ENCODE data around the gene COX6A2. TPM values are rescaled to one million over a fixed set of nuclear protein-coding genes. Genes with fewer than 3 reads are reported as not detected.
"Not testable (repeated sequence)": the region's sequence is repeated elsewhere in the genome, so short reads cannot be mapped to it uniquely, and the experiment has no call there.

COX6A2 gene
- total RNA-seq, 1 donor from 2014 or later = not detected

DNA sequence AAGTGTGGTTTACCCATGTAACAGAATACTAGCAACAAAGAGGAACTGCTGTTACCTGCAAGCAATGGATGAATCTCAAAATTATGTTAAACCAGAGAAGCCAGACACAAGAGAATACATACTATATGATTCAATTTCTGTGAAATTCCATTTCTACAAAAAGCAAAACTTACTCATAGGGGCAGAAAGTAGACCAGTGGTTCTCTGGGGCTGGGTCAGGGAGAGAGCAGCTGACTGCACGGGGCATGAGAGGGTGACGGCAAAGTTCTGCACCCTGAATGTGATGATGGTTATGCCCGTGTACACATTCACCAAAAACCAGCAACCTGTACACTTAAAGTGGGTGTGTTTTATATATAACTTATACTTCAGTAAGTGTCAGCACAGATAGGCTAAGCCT is 11.4 kb upstream of the COX6A2 start:
- intact Hi-C loops (cut with micrococcal nuclease) = no loop called here

DNA sequence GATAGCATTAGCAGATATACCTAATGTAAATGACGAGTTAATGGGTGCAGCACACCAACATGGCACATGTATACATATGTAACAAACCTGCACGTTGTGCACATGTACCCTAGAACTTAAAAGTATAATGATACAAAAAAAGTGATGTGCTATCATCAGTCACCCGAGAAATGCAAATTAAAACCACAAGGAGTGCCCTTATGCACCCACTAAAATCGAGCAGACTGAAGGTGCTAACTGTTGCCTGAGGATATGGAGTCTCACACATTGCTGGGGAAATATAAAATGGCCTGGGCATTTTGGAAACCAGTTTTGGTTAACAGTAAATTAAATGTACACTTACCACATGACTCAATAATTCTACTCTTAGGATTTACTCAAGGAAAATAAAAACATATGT is 10.9 kb upstream of the COX6A2 start:
- intact Hi-C loops (cut with micrococcal nuclease) = not testable (repeated sequence)

DNA sequence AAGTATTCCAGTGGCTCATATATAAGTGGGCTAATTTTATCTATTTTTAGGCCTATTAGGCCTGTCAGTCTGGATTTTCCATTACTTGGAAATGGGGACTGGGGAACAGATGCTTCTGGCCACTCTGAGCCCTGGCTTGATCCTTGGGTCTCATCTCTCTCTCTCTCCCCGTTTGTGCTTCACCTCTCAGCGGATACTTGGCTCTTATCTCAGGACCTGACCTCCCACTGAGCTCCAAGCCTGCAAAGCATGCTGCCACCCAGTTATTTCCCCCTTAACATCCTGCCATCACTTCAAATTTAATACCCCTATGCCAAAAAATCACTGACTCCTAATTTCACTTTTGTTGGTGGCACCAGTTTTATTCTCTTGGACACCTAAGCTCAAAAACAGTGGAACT is 10.3 kb upstream of the COX6A2 start:
- intact Hi-C loops (cut with micrococcal nuclease) = no loop called here

DNA sequence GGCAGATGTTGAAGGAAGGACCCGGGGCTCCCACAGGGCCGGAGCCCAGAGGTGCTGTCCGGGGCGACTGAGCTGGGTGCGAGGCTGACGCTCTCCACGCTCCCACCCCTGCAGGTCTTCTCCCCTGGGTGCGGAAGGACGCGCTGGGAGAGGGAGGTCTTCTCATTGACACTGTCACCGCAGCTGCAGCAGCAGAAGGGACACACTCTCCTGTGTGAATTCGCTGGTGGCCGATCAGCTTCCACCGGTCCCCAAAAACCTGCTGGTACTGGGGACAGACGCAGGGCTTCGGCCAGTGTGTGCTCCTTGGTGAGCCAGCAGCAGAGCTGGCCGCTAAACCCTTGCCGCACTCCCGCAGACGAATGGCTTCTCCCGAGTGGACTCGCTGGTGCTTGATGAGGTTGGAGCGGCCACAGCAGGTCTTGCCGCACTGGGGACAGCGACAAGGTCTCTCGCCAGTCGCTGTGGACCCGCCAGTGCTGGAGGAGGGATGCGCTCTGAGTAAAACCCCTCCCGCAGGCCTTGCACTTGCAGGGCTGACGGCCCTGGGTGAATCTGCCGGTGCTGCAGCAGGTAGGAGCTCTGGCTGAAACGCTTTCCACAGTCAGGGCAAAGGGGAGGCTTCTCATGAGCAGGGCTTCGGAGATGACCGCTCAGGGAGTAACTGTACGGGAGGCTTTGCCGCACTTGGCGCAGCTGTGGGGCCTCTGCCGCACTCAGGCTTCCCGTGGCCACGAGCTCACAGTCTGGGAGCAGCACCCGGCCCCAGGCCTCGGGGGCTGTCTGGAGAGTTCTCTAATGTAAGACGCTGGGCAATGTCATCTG is 8.3 kb upstream of the COX6A2 start:
- intact Hi-C loops (cut with micrococcal nuclease) = no loop called here

DNA sequence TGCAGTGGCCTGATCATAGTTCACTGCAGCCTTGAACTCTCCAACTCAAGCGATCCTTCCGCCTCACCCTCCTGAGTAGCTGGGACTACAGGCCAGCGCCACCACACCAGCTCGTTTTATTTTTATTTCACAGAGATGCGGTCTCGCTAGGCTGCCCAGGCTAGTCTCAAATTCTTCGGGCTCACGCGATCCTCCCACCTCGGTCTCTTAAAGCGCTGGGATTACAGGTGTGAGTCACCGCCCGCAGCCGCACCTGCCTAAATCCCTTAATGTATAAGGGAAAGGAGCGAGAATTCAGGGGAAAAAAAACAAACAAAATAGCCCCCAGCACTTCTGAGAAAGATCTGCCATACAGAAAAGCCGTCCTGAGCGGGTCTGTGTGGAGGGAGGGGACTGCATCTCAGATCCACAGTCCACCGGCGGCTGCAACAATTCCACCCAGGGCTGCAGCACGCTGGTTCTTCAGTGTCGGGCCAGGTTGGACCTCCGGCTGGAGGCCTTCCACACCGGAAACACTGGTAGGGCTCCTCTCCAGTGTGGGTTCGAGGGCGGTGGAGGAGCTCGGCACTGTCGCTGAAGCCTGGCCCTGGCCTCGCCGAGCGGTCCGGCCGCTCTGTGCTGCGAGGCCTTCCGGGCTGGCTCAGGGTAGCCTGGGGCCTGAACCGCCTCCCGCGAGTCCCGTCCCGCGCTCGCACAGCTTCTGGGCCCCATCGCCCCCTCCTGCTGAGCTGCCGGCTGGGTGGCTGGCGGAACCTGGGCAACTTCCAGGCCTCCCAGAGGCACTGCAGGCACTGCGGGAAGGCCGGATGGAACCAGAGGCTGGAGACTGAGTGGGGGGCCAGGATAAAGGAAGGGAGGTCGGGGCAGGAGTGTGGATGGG is 7.4 kb upstream of the COX6A2 start:
- intact Hi-C loops (cut with micrococcal nuclease) = no loop called here

DNA sequence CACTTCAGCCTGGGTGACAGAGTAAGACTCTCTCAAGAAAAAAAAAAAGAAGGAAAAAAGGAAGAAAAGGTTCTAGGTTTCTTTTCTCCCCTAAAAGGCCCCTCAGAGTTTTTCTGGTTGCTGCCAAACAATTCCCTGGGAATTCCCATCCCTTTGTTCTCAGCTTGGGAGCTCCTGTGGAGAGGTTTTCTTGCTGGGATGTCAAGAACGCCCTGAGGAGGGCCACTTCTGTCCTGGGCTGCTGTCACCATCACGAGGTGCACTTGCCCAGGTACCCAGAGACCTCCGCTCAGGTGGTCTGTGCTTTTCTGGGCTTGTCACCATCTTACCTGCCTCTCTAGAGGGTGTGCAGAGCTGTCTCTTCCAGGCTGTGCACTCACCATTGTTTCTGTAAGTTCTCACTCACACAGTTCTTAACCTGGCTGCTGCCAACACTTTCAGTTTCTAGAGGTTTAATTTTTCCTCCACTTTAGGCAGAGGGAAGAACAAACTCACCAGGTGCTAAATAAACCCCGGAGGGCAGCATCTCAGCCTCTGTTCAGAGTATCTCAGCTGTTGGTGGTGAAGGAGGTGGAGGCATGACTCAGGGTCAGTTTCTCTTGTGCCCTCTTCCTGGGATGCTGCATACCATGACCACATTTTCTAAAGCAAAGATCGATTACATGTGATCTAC is 2.4 kb upstream of the COX6A2 start:
- intact Hi-C loops (cut with micrococcal nuclease) = no loop called here

DNA sequence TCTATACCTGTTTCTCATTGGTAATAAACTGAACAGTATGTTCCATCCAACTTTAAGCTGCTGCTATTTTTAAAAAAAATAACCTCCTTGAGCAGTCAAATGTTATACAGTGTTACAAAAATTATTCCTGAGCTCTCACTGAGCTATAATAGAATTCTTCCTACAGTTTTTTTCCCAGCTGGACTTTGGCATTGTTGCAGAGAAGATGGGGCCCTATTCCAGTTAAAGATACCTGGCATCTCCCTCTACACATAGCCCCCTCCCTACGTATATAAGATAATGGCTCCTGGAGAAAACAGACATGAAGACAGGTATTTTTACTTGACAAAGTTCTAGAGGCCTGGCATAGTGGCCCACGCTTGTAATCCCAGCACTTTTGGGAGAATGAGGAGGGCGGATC is 1.6 kb upstream of the COX6A2 start:
- intact Hi-C loops (cut with micrococcal nuclease) = no loop called here

DNA sequence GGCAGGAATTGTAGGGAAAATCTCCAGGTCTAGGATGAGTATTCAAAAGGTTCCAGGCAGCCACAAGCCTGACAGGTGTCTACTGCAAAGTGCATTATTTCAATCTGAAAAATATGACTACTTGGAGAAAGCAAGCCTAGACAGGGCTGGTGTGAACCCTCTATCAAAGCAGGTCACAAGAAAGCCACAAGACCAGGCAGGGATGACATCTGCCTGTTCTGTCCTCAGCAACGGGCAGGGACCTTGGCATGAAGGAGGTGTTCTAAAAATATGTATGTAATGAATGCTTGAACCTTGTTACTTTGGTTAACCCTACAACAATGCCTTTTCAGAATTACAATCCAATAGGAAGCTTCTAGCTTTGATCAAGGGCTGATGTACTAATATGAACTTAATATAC is 1.2 kb upstream of the COX6A2 start:
- intact Hi-C loops (cut with micrococcal nuclease) = no loop called here

DNA sequence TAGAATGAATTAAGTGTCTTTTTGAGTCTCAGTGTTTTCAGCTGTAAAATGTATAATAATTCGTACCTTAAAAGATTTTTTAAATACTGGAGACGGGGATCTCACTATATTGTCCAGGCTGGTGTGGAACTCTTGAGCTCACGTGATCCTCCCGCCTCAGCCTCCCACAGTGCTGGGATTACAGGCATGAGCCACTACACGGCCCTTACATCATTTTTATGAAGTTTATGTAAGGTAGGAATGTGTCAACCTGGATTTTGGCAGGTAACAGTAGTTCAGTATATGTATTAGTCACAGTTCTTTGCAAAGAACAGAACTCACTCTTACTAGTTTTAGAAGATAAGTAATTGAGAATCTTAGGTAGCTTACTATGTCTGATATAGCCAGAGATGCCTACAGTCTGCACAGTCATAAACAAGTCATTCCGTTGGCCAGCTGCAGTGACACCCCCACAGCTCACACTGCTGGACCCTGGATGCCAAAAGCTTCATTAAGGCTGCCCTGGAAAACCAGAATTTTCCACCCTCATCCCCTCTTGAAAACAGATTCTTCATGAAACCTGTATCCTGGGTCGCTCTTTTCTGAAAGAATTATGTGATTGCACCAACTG is 583 bp upstream of the COX6A2 start:
- intact Hi-C loops (cut with micrococcal nuclease) = no loop called here

DNA sequence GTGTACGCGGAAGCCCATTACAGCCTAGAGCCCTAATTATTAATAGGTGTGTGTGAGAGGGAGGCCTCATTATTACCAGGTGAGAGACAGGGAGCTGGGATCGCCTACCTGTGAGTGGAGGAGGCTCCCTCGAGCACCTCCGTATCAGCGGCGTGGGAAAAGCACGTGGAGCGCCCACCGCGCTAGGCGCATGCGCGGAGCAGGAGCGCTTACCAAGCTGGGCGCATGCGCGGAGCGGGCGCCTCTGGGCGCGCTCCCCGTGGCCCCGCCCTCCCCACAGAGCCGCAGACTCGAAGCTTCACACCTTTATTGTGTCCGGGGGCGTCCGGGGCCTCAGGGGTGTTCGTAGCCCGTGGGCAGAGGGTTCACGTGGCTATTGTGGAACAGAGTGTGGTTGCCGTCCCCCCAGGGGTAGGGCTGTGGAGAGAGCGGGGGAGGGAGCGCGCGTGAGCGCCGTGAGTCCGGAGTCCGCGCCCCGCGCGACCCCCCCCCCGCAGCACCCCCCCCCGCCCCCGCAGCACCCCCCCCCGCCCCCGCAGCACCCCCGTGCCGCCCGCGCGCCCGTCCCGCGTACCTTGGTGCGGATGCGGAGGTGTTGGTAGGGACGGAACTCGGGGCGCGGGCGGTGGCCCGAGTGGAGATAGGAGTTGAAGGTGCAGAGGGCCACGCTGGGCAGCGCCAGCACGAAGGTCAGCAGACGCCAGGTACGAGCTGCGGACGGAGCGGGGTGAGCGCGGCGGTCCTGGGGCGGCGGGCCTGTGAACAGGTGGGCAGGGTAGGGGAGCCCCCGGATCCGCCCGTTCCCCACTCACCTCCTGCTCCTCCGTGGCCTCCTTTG is 500 bp downstream of the COX6A2 start:
- intact Hi-C loops (cut with micrococcal nuclease) = no loop called here

DNA sequence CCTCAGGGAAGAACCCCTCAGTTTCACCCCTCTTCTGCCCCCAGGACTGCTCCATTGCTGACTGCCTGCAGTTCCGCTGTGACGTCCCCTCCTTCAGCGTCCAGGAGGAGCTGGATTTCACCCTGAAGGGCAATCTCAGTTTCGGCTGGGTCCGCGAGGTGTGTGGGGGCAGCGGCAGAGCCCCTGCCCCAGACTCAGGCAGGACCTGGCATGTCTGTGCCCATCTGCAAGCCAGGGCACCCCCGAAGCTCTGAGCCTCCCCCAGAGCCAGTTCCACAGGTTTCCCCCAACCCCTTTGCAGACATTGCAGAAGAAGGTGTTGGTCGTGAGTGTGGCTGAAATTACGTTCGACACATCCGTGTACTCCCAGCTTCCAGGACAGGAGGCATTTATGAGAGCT is 4.4 kb downstream of the COX6A2 start:
- intact Hi-C loops (cut with micrococcal nuclease) = no loop called here

DNA sequence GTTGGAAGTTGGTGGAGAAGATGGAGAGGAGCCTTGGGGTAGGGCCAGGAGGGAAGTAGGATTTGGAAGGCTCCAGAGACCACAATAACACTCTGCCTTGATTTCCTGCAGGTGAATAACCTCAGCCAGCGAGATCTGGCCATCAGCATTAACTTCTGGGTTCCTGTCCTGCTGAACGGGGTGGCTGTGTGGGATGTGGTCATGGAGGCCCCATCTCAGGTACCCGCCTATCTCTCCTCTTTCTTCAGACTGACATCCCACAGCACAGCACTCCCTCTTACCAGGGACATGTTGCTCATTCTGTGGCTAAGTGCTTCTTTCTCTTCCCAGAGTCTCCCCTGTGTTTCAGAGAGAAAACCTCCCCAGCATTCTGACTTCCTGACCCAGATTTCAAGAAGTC is 4.9 kb downstream of the COX6A2 start:
- intact Hi-C loops (cut with micrococcal nuclease) = no loop called here

DNA sequence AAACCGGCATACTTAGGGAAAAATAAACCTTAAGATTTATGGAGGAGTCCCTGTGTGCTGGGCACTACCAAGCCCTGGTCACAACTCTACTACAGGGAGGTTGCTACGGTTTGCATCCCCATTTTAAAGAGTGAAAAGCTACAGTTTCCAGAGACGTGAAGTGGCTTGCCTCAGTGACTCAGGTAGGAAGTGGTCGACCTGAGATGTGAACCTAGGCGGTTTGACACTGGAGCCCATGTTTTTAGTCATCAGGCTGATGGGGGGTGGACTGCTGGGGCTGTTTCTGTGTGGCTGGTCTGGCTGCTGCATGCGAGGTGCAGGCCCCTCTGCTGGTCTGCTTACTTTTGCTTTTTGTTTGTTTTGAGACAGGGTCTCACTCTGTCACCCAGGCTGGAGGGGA is 6.6 kb downstream of the COX6A2 start:
- intact Hi-C loops (cut with micrococcal nuclease) = loop anchor here (2.0 kb wide), 1 partner anchor 67 kb away; the partner anchor contains the start of gene ITGAX

DNA sequence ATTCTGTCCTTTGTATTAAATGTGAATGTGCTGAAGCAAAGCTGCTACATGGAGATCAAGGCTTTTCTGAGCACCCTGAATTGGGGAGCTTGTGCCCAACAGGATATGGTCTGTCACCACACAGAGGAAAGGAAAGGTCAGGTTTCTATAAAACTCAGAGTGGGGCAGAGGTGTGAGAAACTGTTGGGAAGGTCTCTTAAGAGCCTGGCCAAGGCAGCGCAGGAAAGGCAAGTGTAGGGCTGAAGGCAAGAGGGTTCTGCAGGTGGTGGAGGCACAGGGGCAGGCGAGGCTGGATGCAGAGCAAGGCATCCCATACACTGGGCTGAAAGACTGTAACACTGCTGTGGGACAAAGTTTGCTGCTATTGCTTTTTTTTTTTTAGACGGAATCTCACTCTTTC is 8.1 kb downstream of the COX6A2 start:
- intact Hi-C loops (cut with micrococcal nuclease) = loop anchor here (2.0 kb wide), 1 partner anchor 65 kb away; the partner anchor contains the start of gene ITGAX

DNA sequence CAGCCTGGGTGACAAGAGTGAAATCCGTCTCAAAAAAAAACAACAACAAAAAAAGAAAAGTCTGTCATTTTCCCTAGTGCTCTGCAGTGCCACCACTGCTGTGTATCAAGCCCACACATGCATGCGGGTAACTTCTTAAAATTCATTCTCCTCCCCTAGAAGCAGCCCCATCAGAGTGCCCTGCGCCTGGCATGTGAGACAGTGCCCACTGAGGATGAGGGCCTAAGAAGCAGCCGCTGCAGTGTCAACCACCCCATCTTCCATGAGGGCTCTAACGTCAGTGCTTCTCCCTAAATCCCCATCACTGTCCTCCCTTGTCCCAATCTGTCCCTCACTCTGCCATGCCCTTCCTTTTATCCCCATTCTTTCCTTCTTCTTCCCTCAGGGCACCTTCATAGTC is 10.2 kb downstream of the COX6A2 start:
- intact Hi-C loops (cut with micrococcal nuclease) = no loop called here

DNA sequence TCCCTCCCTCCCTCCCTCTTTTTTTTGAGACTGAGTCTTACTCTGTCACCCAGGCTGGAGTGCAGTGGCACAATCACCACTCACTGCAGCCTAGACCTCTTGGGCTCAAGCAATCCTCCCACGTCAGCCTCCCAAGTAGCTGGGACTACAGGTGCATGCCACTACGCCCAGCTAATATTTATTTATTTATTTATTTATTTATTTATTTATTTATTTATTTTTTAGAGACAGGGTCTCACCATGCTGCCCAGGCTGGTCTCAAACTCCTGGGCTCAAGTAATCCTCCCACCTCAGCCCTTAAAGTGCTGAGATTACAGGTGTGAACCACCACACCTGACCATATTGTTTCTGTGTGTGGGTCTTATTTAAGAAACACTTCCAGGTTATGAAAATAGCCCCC is 11.1 kb downstream of the COX6A2 start:
- intact Hi-C loops (cut with micrococcal nuclease) = not testable (repeated sequence)

DNA sequence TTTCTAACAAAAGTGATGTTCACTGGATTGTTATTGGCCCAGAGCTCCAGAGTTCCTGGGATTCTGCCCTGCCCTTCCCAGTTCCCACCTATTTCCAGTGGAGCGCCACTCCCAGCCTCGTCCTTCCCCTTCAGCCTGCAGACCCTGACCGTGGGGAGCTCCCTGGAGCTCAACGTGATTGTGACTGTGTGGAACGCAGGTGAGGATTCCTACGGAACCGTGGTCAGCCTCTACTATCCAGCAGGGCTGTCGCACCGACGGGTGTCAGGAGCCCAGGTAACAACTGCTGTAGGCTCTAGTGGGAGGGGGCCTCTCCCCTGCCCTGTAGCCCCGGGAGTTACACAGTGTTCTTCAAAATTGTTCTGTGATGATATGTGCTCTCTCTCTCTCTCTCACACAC is 11.8 kb downstream of the COX6A2 start:
- intact Hi-C loops (cut with micrococcal nuclease) = no loop called here

DNA sequence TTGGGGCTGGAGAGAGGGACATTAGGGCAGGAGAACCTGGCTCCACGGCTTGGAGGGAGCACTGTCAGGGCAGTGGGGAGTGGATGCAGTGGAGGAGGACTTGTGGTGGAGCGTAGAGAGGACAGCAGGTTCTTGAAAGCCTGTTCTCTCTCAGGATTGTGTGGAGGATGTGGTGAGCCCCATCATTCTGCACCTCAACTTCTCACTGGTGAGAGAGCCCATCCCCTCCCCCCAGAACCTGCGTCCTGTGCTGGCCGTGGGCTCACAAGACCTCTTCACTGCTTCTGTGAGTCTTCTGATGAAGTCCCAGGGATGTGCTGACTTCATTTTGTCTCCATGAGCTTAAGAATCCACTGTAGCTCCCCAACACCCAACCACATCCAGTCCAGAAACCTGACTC is 13.5 kb downstream of the COX6A2 start:
- intact Hi-C loops (cut with micrococcal nuclease) = no loop called here

DNA sequence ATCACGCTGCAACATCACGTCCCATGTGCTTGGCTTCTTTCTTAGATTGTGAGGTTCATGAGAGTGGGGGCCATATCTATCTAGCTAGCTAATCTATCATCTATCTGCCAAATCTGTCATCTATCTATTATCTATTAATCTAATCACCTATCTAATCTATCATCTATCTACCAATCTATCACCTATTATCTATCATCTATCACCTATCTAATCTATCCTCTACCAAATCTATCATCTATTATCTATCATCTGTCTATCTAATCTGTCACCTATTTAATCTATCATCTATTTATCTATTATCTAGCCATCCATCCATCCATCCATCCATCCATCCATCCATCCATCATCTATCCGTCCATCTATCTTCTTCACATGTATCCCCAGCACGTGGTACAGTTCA is 14.2 kb downstream of the COX6A2 start:
- intact Hi-C loops (cut with micrococcal nuclease) = no loop called here

DNA sequence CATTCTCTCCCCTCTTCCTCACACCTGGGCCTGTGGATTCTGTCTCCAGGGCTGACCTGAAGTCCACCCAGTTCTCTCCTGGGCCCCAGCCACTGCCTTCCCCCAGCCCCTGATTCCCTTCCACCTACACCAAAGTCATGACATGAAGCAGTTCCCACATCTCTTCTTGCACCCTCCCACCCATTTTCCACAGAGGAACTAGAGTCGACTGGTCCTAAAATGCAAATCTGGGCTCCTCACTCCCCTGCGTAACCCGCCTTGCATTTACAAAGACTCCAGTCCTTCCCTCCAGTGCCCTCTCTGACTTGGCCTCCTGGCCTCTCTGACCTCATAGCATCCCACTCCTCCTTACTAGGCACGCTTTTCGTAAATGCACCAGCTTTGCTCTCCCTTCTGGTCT is 14.8 kb downstream of the COX6A2 start:
- intact Hi-C loops (cut with micrococcal nuclease) = no loop called here

DNA sequence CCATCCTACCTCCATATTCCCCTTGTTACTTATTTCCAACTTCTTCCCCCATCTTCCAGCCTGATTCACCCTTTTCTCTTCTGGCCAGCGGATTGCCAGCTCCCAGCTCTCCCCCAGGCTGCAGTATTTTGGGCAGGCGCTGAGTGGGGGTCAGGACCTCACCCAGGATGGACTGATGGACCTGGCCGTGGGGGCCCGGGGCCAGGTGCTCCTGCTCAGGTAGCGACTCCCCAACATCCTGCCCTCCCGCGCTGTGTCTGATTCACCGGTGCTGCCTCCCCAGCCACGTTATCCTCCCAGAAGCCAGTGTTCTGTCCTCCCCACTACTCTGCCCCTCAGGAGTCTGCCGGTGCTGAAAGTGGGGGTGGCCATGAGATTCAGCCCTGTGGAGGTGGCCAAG is 15.4 kb downstream of the COX6A2 start:
- intact Hi-C loops (cut with micrococcal nuclease) = no loop called here

Measured in T-helper 2 cell treated with Interferon-gamma antibody and Interleukin-4, amounts not matched to agents 100 ng/mL and 5 ng/mL, for 36 hours (primary cell).